ENCODE data around the gene EXOSC1.

DNA sequence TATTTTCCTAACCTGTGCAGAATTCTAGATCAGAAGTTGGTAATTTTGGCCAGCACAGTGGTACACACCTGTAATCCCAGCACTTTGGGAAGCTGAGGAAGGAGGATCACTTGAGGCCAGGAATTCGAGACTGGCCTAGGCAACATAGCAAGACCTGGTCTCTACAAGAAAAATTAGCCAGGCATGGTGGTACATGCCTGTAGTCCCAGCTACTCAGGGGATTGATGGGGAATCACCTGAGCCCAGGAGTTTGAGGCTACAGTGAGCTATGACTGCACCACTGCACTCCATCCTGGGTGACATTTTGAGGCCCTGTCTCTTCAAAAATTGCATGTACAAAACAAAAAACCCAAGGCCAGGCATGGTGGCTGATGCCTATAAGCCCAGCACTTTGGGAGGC, 11.2 kb downstream of the EXOSC1 start:
- TF ChIP-seq CTCF (conservative IDR thresholded peaks at IDR 0.05; ENCODE audit: low read depth, low read length) (no peak), EZH2phosphoT487 (IDR thresholded peaks at IDR 0.05; ENCODE audit: borderline replicate concordance, low read length) (no peak), EZH2 (IDR thresholded peaks at IDR 0.05; ENCODE audit: low read length, unreplicated experiment) (no peak)

All from PC-3 (cell line).